ENCODE measurements around the gene XPO5. TPM values are rescaled to one million over a fixed set of nuclear protein-coding genes. Genes with fewer than 3 reads are reported as not detected.

Gene XPO5
- total and polyA plus RNA-seq, 12 donors, result 6.9 to 20.1 (median 16.9) TPM

- Histone ChIP-seq H3K4me1 (peaks cover 0 to 4% (median 0%) of the 10 kb centered on the region in 9 donors), H3K27me3 (no peaks in the 10 kb centered on the region), H3K36me3 (peaks cover 0 to 93% (median 37%) of the 10 kb centered on the region in 9 donors), H3K4me3 (no peak overlapping the region), H3K9me3 (no peaks in the 10 kb centered on the region), H3K27ac (no peak overlapping the region)
- TF ChIP-seq, protein P1, sequence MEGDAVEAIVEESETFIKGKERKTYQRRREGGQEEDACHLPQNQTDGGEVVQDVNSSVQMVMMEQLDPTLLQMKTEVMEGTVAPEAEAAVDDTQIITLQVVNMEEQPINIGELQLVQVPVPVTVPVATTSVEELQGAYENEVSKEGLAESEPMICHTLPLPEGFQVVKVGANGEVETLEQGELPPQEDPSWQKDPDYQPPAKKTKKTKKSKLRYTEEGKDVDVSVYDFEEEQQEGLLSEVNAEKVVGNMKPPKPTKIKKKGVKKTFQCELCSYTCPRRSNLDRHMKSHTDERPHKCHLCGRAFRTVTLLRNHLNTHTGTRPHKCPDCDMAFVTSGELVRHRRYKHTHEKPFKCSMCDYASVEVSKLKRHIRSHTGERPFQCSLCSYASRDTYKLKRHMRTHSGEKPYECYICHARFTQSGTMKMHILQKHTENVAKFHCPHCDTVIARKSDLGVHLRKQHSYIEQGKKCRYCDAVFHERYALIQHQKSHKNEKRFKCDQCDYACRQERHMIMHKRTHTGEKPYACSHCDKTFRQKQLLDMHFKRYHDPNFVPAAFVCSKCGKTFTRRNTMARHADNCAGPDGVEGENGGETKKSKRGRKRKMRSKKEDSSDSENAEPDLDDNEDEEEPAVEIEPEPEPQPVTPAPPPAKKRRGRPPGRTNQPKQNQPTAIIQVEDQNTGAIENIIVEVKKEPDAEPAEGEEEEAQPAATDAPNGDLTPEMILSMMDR (IDR thresholded peaks at IDR 0.05), result no peak
- ATAC-seq (no peak), DNase-seq (no peak)
- intact Hi-C loops (cut with DNase I), result no loop called here
- WGBS, 2 donors, result 95 to 97% methylated on average over 9 of the region's 9 CpGs
These were observed 41.1 kb upstream of the XPO5 start for GRCh38 chr6:43616725-43617472.

- ATAC-seq (no peak), DNase-seq (no peak)
- H3K4me3 ChIP-seq, result no peak overlapping the region
- WGBS, 2 donors, result 85 to 89% methylated on average over 3 of the region's 3 CpGs
- no peaks in the 10 kb centered on the region for H3K27me3 ChIP-seq
- TF ChIP-seq, protein P1 (IDR thresholded peaks at IDR 0.05), result no peak
- H3K4me1 ChIP-seq, result no peaks in the 10 kb centered on the region
- no peaks in the 10 kb centered on the region for H3K9me3 ChIP-seq
- intact Hi-C loops (cut with DNase I), result no loop called here
- H3K27ac ChIP-seq, result no peak overlapping the region
- H3K36me3 ChIP-seq, result peaks cover 0 to 88% (median 30%) of the 10 kb centered on the region in 9 donors
These were observed 38.5 kb upstream of the XPO5 start for GRCh38 chr6:43614396-43614730.

DNA sequence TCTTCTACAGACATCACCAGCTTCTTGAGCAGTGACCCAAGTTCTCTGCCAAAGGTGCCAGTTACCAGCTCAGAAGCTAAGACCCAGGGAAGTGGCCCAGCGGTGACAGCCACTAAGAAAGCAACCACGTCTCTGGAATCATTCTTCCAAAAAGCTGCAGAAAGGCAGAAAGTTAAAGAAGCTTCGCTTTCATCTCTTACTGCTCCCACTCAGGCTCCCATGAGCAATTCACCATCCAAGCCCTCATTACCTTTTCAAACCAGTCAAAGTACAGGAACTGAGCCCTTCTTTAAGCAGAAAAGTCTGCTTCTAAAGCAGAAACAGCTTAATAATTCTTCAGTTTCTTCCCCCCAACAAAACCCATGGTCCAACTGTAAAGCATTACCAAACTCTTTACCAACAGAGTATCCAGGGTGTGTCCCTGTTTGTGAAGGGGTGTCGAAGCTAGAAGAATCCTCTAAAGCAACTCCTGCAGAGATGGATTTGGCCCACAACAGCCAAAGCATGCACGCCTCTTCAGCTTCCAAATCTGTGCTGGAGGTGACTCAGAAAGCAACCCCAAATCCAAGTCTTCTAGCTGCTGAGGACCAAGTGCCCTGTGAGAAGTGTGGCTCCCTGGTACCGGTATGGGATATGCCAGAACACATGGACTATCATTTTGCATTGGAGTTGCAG lies 38.0 kb upstream of the XPO5 start:
- no peak for DNase-seq
- Histone ChIP-seq H3K36me3 (peaks cover 0 to 88% (median 30%) of the 10 kb centered on the region in 9 donors), H3K27ac (no peak overlapping the region), H3K4me1 (peaks cover 0 to 4% (median 0%) of the 10 kb centered on the region in 9 donors), H3K27me3 (no peaks in the 10 kb centered on the region), H3K9me3 (no peaks in the 10 kb centered on the region), H3K4me3 (no peak overlapping the region)
- ATAC-seq, result no peak
- intact Hi-C loops (cut with DNase I), result no loop called here
- TF ChIP-seq, protein P1 (IDR thresholded peaks at IDR 0.05), result no peak
- 95% methylated on average over 6 of the region's 6 CpGs for WGBS, 2 donors

GRCh38 chr6:43610431-43610830 lies 34.6 kb upstream of the XPO5 start:
- Histone ChIP-seq H3K27me3 (no peaks in the 10 kb centered on the region), H3K9me3 (no peaks in the 10 kb centered on the region), H3K27ac (no peak overlapping the region), H3K4me3 (no peak overlapping the region), H3K4me1 (peaks cover 0 to 13% (median 0%) of the 10 kb centered on the region in 9 donors), H3K36me3 (peaks cover 0 to 92% (median 39%) of the 10 kb centered on the region in 9 donors)
- DNase-seq (no peak), ATAC-seq (no peak)
- TF ChIP-seq, protein P1 (IDR thresholded peaks at IDR 0.05), result no peak
- intact Hi-C loops (cut with DNase I), result no loop called here
- 95 to 98% methylated on average over 5 of the region's 5 CpGs for WGBS, 2 donors
